GM12878 (cell line): ENCODE measurements around the gene DRAXIN. TPM values are rescaled to one million over a fixed set of nuclear protein-coding genes. Genes with fewer than 3 reads are reported as not detected.

Source experiments
- ATAC-seq: fragments of 200-7000 bp; cut with Tn5 transposase; 3 replicates; pipeline ENCODE4 v1.9.1; 2020; ENCODE audit warnings: mild to moderate bottlenecking, moderate library complexity
- BruUV-seq: library from RNA; stranded (reverse); fragments of 400-500 nt; replicated peaks from 2 replicates; lab custom pipeline; 2021; lab: Mats Ljungman, UMichigan
- CTCF ChIA-PET: fragments of 300-600 bp; sonication (Branson Sonifier 250); formaldehyde crosslinking; extraction: SDS; loops from one replicate; lab custom pipeline; 2021; ENCODE audit warnings: inconsistent platforms; lab: Yijun Ruan, JAX
- POLR2A ChIA-PET: fragments of 350-600 bp; formaldehyde crosslinking; extraction: SDS; loops from one replicate; lab custom pipeline; 2021; ENCODE audit warnings: inconsistent platforms; lab: Charles Lee
- RAD21 ChIA-PET: fragments of 300-600 bp; sonication (Branson Sonifier 250); formaldehyde crosslinking; loops from one replicate; lab custom pipeline; 2023; ENCODE audit warnings: antibody characterized with exemption; ENCODE audit not compliant: unreplicated experiment; lab: Charles Lee
- SMC1A ChIA-PET: fragments of 300-600 bp; sonication (Branson Sonifier 250); formaldehyde crosslinking; loops from one replicate; lab custom pipeline; 2023; ENCODE audit not compliant: unreplicated experiment, uncharacterized antibody; lab: Charles Lee
- DNase-seq: peaks from one replicate; pipeline ENCODE4 v3.0.0-alpha.2; 2011; ENCODE audit warnings: low read depth, low spot score
- FAIRE-seq: peaks from 3 replicates; lab custom pipeline; 2011; peaks lifted over from hg19 to GRCh38; lab: Jason Lieb, UNC
- H2AFZ ChIP-seq: 2 replicates; pipeline ENCODE4 v1.6.0; 2011; ENCODE audit warnings: low read depth, low read length, control low read depth; ENCODE audit not compliant: control insufficient read depth
- H3K27ac ChIP-seq: 2 replicates; pipeline ENCODE4 v1.5.1; 2011; ENCODE audit warnings: control low read depth; ENCODE audit not compliant: control insufficient read depth, insufficient read depth
- H3K27me3 ChIP-seq, 2 experiments: replicated peaks in 1 of 2; 2 replicates each; pipeline versions ENCODE4 v1.6.0 to v1.6.1; 2011; ENCODE audit warnings: low read length in 1 of 2; ENCODE audit not compliant: control insufficient read depth in 2 of 2, insufficient read depth in 2 of 2
- H3K36me3 ChIP-seq, 2 experiments: 2 replicates each; pipeline ENCODE4 v1.5.1; 2011; ENCODE audit warnings: low read length in 1 of 2; ENCODE audit not compliant: control insufficient read depth in 2 of 2, insufficient read depth in 2 of 2
- H3K4me1 ChIP-seq: 2 replicates; pipeline ENCODE4 v1.6.1; 2011; ENCODE audit warnings: mild to moderate bottlenecking, low read length, moderate library complexity, mixed read lengths; ENCODE audit not compliant: control insufficient read depth, insufficient read depth
- H3K4me2 ChIP-seq: 2 replicates; pipeline ENCODE4 v1.6.0; 2011; ENCODE audit warnings: control low read depth; ENCODE audit not compliant: control insufficient read depth, insufficient read depth
- H3K4me3 ChIP-seq: fragments of 200-600 bp; sonication (generic); 2 replicates; pipeline ENCODE4 v1.5.1; 2016
- H3K79me2 ChIP-seq: 2 replicates; pipeline ENCODE4 v1.6.0; 2011; ENCODE audit warnings: low read length; ENCODE audit not compliant: control insufficient read depth, insufficient read depth
- H3K9ac ChIP-seq: 2 replicates; pipeline ENCODE4 v1.8.0; 2011; ENCODE audit warnings: low read length, control low read depth, mixed read lengths; ENCODE audit not compliant: control insufficient read depth, insufficient read depth
- H3K9me3 ChIP-seq: replicated peaks from 3 replicates; pipeline ENCODE4 v1.5.1; 2011; ENCODE audit warnings: mild to moderate bottlenecking, low read length; ENCODE audit not compliant: control insufficient read depth, insufficient read depth
- H4K20me1 ChIP-seq: 2 replicates; pipeline ENCODE4 v1.6.0; 2011; ENCODE audit not compliant: control insufficient read depth, insufficient read depth
- FOXK2 ChIP-seq: fragments of 450-650 bp; IDR thresholded peaks from 2 replicates; pipeline ENCODE4 v1.6.1; 2017; ENCODE audit warnings: mild to moderate bottlenecking, moderate library complexity
- HDGF ChIP-seq: fragments of 450-650 bp; IDR thresholded peaks from 2 replicates; pipeline ENCODE4 v1.6.1; 2016; ENCODE audit warnings: antibody characterized with exemption
- IKZF1 ChIP-seq: fragments of 450-650 bp; conservative IDR thresholded peaks from 2 replicates; pipeline ENCODE4 v1.6.1; 2017; ENCODE audit warnings: antibody characterized with exemption, mild to moderate bottlenecking
- NFYB ChIP-seq: IDR thresholded peaks from 2 replicates; pipeline ENCODE4 v1.6.1; 2011; ENCODE audit warnings: low read depth, mild to moderate bottlenecking, low read length, improper control_type of control experiment, moderate library complexity; ENCODE audit not compliant: insufficient read depth
- NR2F1 ChIP-seq: fragments of 450-650 bp; conservative IDR thresholded peaks from 2 replicates; pipeline ENCODE4 v1.6.1; 2017; ENCODE audit warnings: mild to moderate bottlenecking
- POLR2AphosphoS2 ChIP-seq: IDR thresholded peaks from 2 replicates; pipeline ENCODE4 v1.6.1; 2011; ENCODE audit warnings: low read depth, mild to moderate bottlenecking, low read length, improper control_type of control experiment, moderate library complexity
- TAF1 ChIP-seq: IDR thresholded peaks from 2 replicates; pipeline ENCODE4 v1.6.1; 2011; ENCODE audit warnings: mild to moderate bottlenecking, low read depth, low read length, borderline replicate concordance
- ZBED1 ChIP-seq: IDR thresholded peaks from 2 replicates; pipeline ENCODE4 v1.6.1; 2016; ENCODE audit warnings: borderline replicate concordance
- ZNF274 ChIP-seq: IDR thresholded peaks from one replicate; pipeline ENCODE4 v1.8.0; 2011; ENCODE audit not compliant: insufficient read length, insufficient read depth
- ZZZ3 ChIP-seq: IDR thresholded peaks from 2 replicates; pipeline ENCODE4 v1.6.1; 2011; ENCODE audit warnings: low read depth; ENCODE audit not compliant: control insufficient read depth, insufficient read length
- WGBS: methylation state at CpG from one replicate; pipeline ENCODE4 v1.1.6; 2016; ENCODE audit warnings: low lambda C conversion rate; ENCODE audit not compliant: insufficient replicate concordance, insufficient coverage; ENCODE audit errors: missing lambda C conversion rate; 5-methylcytosine and 5-hydroxymethylcytosine counted together
- in situ Hi-C: fragments of 300-500 bp; cut with MboI; formaldehyde crosslinking; loops from 9 replicates; pipeline ENCODE4 v1.14.3; 2018; ENCODE audit warnings: mixed read lengths
- intact Hi-C: fragments of 100-400 bp; cut with micrococcal nuclease; formaldehyde crosslinking; loops from one replicate; pipeline ENCODE4 v1.14.2; 2022; ENCODE audit not compliant: unreplicated experiment
- polyA plus RNA-seq, 11 experiments: library from polyadenylated mRNA; depleted of rRNA in 4 of 11; unstranded in 6 of 11; stranded (reverse) in 5 of 11; fragments of >200 nt; fragmentation: Nextera tagmentation in 4 of 11; fragmentation: Illumina TruSeq in 1 of 11; extraction: Ambion mirVana in 4 of 11; extraction: Trizol in 1 of 11; gene quantifications; 1 replicate in 1 of 11; 2 replicates in 10 of 11; pipeline versions ENCODE4 v1.2.1 to v1.2.3, GENCODE V29; 2011 to 2016; ENCODE audit warnings: inconsistent platforms in 2 of 11, missing spikeins in 2 of 11, low read depth in 1 of 11
- total RNA-seq, 4 experiments: library from RNA; depleted of rRNA in 3 of 4; stranded (reverse); fragments of >200 nt in 3 of 4; fragmentation: Illumina TruSeq in 1 of 4; extraction: Trizol in 1 of 4; gene quantifications; 2 replicates each; pipeline versions ENCODE4 v1.2.1 to v1.2.3, GENCODE V29; 2013 to 2021
- TF ChIP-seq, protein P1 (sequence below): fragments of 450-650 bp; IDR thresholded peaks from 2 replicates; pipeline ENCODE4 v1.6.1; 2018; ENCODE audit warnings: mild to moderate bottlenecking, low read depth, moderate library complexity; ENCODE audit not compliant: partially characterized antibody

DRAXIN gene
- total and polyA plus RNA-seq, 10 of the 15 experiments (the other 5 are each of a cell fraction or from before 2014, with no cell fraction given): 0.01 to 0.05 (median 0.03) TPM; not detected in 3

DNA sequence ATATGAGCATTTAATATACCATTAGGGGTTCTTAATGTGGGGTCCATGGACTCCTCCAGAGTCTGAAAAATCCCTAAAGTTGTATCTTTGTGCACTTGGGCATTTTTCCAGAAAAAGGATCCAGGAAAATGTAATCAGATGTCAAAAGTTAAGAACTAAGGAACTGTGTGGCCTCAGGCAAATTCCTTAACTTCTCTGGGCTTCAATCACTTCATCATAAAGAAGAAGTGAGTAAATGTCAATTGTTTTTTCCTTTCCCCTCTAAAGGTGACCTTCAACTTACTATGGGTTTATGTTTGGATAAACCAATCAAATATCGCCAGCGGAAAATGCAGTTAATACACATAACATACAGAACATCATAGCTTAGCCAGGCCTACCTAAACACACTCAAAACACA, 13.1 kb upstream of the DRAXIN start:
- no peak overlapping the region for H3K9ac ChIP-seq
- ChIA-PET RAD21 (interaction anchor here (1.2 kb wide), 1 partner anchor 58 kb away, joined by 4 read pairs; no protein-coding TSS in a partner anchor), CTCF (interaction anchor here (2.7 kb wide), 1 partner anchor 14 kb away, joined by 9 read pairs; the partner anchor contains the start of gene FBXO6), SMC1A (interaction anchor here (1.2 kb wide), 1 partner anchor 15 kb away, joined by 4 read pairs; the partner anchor contains the start of gene FBXO6), POLR2A (no interaction called here)
- no peaks in the 10 kb centered on the region for H3K9me3 ChIP-seq
- H3K4me1 ChIP-seq: no peaks in the 10 kb centered on the region
- H3K79me2 ChIP-seq: peaks cover 2% of the 10 kb centered on the region
- ATAC-seq (no peak), FAIRE-seq (no peak), DNase-seq (no peak)
- no peak overlapping the region for H2AFZ ChIP-seq
- H3K4me3 ChIP-seq: no peak overlapping the region
- H3K27ac ChIP-seq: no peak overlapping the region
- H3K4me2 ChIP-seq: no peak overlapping the region
- in situ Hi-C loops: no loop called here
- TSS peak; percentile 60 for BruUV-seq
- peaks cover 0 to 10% of the 10 kb centered on the region in 2 experiments; a peak in 3 of 4 replicates for H3K36me3 ChIP-seq
- no peaks in the 10 kb centered on the region for H4K20me1 ChIP-seq
- WGBS: 96% methylated on average over 2 of the region's 2 CpGs
- intact Hi-C loops: no loop called here
- no peak for TF ChIP-seq NFYB
- no peak for TF ChIP-seq ZNF274
- no peaks in the 10 kb centered on the region for H3K27me3 ChIP-seq

GRCh38 chr1:11680270-11681070, 11.0 kb upstream of the DRAXIN start:
- H3K4me1 ChIP-seq: no peaks in the 10 kb centered on the region
- 0 out of 2 replicates have a peak, but pooled peaks have one; percentile 3 for TF ChIP-seq NR2F1
- TF ChIP-seq ZBED1: no peak
- no peak for TF ChIP-seq FOXK2
- 0 out of 2 replicates have a peak, but pooled peaks have one; percentile 15 for TF ChIP-seq HDGF
- peak; percentile 57 for TF ChIP-seq IKZF1
- no peak for TF ChIP-seq ZZZ3
- TF ChIP-seq TAF1: no peak
- 0 out of 2 replicates have a peak, but pooled peaks have one; percentile 44 for TF ChIP-seq POLR2AphosphoS2
- TF ChIP-seq, protein P1, sequence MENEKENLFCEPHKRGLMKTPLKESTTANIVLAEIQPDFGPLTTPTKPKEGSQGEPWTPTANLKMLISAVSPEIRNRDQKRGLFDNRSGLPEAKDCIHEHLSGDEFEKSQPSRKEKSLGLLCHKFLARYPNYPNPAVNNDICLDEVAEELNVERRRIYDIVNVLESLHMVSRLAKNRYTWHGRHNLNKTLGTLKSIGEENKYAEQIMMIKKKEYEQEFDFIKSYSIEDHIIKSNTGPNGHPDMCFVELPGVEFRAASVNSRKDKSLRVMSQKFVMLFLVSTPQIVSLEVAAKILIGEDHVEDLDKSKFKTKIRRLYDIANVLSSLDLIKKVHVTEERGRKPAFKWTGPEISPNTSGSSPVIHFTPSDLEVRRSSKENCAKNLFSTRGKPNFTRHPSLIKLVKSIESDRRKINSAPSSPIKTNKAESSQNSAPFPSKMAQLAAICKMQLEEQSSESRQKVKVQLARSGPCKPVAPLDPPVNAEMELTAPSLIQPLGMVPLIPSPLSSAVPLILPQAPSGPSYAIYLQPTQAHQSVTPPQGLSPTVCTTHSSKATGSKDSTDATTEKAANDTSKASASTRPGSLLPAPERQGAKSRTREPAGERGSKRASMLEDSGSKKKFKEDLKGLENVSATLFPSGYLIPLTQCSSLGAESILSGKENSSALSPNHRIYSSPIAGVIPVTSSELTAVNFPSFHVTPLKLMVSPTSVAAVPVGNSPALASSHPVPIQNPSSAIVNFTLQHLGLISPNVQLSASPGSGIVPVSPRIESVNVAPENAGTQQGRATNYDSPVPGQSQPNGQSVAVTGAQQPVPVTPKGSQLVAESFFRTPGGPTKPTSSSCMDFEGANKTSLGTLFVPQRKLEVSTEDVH: no peak

More at GRCh38 chr1:11680270-11681070, 11.0 kb upstream of the DRAXIN start:
- in situ Hi-C loops (no loop called here), intact Hi-C loops (loop anchor here (1.0 kb wide), 1 partner anchor 28 kb away; no protein-coding TSS in a partner anchor)
- RAD21 ChIA-PET: interaction anchor here (2.4 kb wide), 1 partner anchor 16 kb away, joined by 28 read pairs; the partner anchor contains the start of gene FBXO6
- Histone ChIP-seq H2AFZ (peak overlapping the region; percentile 93), H3K4me2 (peak overlapping the region; percentile 58), H3K9ac (peak overlapping the region; percentile 85), H3K4me3 (peak overlapping the region; percentile 93), H4K20me1 (no peaks in the 10 kb centered on the region), H3K9me3 (no peaks in the 10 kb centered on the region), H3K79me2 (peaks cover 2% of the 10 kb centered on the region), H3K36me3 (peaks cover 0 to under 1% of the 10 kb centered on the region in 2 experiments; a peak in 2 of 4 replicates), H3K27me3 (no peaks in the 10 kb centered on the region), H3K27ac (peak overlapping the region; percentile 70)
- no peak for DNase-seq
- POLR2A ChIA-PET: interaction anchor here (1.2 to 2.5 kb wide), 4 partner anchors 16 to 667 kb away, joined by 4 to 14 read pairs (median 4); partner anchors contain the start of gene FBXO6
- no TSS peak for BruUV-seq
- whole genome bisulfite sequencing: 20% methylated on average over 38 of the region's 65 CpGs
- no peak for FAIRE-seq
- peak; percentile 49 for ATAC-seq
- SMC1A ChIA-PET: no interaction called here
- CTCF ChIA-PET: interaction anchor here (2.2 to 2.7 kb wide), 2 partner anchors 16 kb away, joined by 9 to 17 read pairs; partner anchors contain the start of gene FBXO6
